ENCODE measurements around the gene SPRN.

The SPRN gene

DNA sequence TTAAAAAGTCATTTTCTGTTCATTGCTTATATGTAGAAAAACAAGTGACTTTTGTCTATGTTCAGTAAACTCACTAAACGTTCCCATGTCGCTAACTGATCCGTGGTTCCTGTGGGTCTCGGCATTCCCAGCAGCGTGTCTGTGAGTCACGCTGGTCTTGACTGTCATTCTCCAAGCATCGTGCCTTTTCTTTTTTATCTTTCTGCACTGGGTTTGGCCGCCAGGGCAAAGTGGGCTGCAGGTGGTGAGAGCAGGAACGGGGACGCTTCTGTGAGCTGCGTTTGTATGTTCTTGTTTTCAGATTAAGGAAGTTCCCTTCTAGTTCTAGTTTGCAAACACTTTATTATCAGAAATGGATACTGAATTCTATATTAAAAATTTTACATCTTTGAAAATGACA is 22.6 kb upstream of the SPRN start:
- H3K4me1 ChIP-seq (ENCODE audit: control insufficient read depth in 1 of 2, insufficient read depth in 1 of 2, low read depth in 1 of 2, low read length in 1 of 2) = peaks cover 0 to 4% of the 10 kb centered on the region in 2 experiments
- H3K27me3 ChIP-seq = peaks cover 5% of the 10 kb centered on the region
- H3K4me3 ChIP-seq (ENCODE audit: low read depth in 1 of 2, low read length in 1 of 2) = no peak overlapping the region
- TF ChIP-seq, protein P1, sequence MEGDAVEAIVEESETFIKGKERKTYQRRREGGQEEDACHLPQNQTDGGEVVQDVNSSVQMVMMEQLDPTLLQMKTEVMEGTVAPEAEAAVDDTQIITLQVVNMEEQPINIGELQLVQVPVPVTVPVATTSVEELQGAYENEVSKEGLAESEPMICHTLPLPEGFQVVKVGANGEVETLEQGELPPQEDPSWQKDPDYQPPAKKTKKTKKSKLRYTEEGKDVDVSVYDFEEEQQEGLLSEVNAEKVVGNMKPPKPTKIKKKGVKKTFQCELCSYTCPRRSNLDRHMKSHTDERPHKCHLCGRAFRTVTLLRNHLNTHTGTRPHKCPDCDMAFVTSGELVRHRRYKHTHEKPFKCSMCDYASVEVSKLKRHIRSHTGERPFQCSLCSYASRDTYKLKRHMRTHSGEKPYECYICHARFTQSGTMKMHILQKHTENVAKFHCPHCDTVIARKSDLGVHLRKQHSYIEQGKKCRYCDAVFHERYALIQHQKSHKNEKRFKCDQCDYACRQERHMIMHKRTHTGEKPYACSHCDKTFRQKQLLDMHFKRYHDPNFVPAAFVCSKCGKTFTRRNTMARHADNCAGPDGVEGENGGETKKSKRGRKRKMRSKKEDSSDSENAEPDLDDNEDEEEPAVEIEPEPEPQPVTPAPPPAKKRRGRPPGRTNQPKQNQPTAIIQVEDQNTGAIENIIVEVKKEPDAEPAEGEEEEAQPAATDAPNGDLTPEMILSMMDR (IDR thresholded peaks at IDR 0.05) = no peak
- no peak overlapping the region for H3K27ac ChIP-seq
- no peaks in the 10 kb centered on the region for H3K36me3 ChIP-seq
- H3K9me3 ChIP-seq = peaks cover 24% of the 10 kb centered on the region

DNA sequence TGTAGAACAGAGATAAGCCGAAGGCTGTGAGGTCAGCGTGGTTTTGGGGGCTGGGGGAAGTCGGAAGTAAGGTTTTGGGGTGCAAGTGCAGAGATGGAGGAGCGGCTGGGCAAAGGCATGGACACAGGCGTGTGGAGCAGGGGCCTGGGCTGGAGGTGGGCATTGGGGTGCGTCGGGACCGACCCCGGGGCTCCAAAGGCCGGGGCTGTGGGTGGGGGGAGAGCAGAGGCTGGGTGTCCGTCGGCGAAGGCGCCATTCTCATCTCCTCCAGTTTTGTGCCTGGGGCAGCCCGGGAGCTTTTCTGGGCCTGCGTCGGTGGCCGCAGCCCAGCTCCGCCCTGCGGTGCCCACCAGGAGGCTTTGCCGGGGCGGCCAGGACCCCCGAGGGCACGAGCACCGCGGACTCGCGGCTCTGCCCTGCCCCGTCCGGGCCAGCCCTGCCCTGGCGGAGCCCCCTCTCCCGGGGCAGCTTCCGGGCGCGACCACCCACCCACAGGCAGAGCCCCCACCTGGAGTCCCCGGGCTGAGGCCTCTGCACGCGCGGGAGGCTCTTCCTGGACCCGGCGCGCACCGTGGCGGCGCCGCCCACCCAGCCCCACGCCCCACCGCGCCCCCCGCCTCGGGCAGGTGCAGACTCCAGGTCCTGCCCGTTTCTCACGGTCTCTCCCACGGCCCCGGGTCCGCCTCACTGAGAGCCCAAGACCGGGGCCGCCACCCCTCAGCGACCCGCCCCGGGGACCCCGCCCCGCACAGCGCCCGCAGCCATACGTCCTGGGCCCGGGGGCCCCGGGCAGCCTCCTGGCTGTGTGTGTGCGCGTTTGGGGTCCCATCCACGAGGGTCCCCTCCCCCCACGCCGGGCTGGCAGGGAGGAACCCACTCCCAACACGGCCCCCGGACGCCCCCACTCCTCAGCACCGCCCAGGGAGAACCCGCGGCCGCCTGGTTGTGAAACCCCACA is 21.6 kb upstream of the SPRN start:
- TF ChIP-seq, protein P1 (IDR thresholded peaks at IDR 0.05) = no peak
- peaks cover 0 to 4% of the 10 kb centered on the region in 2 experiments for H3K4me1 ChIP-seq (ENCODE audit: control insufficient read depth in 1 of 2, insufficient read depth in 1 of 2, low read depth in 1 of 2, low read length in 1 of 2)
- H3K4me3 ChIP-seq (ENCODE audit: low read depth in 1 of 2, low read length in 1 of 2) = no peak overlapping the region
- H3K36me3 ChIP-seq = no peaks in the 10 kb centered on the region
- H3K9me3 ChIP-seq = peaks cover 24% of the 10 kb centered on the region
- peaks cover 5% of the 10 kb centered on the region for H3K27me3 ChIP-seq
- H3K27ac ChIP-seq = no peak overlapping the region

DNA sequence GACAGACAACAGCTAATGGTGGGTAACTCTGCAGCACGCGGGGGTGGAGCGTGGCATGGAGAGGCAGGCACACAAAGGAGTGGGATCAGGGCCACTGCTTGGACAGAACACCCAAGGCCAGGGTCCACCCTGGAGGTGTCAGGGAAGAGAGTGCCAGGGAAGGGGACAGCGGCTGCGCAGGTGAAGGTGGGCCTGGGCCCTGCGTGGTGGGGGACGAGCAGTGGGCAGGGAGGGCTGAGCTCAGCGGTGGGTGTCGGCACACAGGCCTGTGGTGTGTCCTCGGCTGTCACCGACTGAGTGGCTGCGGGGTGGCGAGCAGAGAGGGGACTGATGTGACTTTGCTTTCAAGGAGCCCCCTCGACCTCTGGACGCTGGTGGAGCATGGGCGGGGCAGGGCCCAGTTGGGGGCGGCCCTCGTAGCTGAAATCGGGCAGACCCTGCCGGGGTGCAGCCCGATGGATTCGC is 20.9 kb upstream of the SPRN start:
- TF ChIP-seq, protein P1 (IDR thresholded peaks at IDR 0.05) = no peak
- H3K27me3 ChIP-seq = peaks cover 5% of the 10 kb centered on the region
- no peak overlapping the region for H3K27ac ChIP-seq
- H3K36me3 ChIP-seq = no peaks in the 10 kb centered on the region
- peaks cover 0 to 4% of the 10 kb centered on the region in 2 experiments for H3K4me1 ChIP-seq (ENCODE audit: control insufficient read depth in 1 of 2, insufficient read depth in 1 of 2, low read depth in 1 of 2, low read length in 1 of 2)
- no peak overlapping the region for H3K4me3 ChIP-seq (ENCODE audit: low read depth in 1 of 2, low read length in 1 of 2)
- peaks cover 24% of the 10 kb centered on the region for H3K9me3 ChIP-seq

DNA sequence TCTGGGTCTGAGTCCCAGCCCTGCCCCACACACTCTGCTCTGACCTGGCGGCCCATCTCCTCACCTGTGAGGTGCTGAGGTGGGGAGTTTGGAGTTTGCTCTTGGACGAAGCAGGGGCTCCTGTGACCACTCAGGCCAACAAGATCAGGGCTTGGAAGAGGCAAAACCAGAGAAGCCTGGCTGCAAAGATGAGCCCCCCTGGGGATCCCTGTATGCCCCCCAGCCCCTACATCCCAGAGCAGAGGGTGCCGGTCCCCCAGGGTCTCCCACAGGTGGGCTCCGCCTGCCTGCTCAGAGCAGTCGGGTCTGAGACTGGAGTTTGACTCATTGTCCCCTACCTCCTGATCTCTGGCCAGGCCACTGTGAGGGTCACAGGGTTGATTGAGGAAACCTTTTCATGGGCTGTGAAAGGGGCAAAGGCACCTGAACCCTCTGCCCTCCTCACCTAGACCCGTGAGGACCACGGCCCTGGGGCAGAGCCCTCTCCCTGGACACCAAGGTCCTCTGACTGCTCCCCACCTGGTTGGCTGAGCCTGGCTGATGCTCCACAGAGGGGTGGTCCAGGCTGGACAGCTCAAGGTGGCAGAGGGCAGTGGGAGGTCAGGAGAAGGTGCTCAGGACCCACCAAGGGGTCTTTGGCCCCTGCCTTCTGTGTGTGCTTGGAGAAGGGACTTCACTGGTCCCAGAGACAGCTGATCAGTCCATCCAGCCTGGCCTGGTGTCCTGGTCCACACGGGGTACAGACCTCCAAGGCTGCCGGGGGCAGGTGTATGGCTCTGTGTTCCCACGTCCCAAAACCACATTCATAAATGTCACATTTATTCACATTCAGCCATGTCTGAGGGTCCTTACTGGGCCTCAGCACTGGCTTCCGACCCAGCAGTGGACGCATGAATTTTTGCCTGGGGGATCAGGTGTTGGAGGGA is 20.2 kb upstream of the SPRN start:
- Histone ChIP-seq H3K4me1 (ENCODE audit: control insufficient read depth in 1 of 2, insufficient read depth in 1 of 2, low read depth in 1 of 2, low read length in 1 of 2) (peaks cover 0 to 4% of the 10 kb centered on the region in 2 experiments), H3K27me3 (peaks cover 5% of the 10 kb centered on the region), H3K4me3 (ENCODE audit: low read depth in 1 of 2, low read length in 1 of 2) (no peak overlapping the region), H3K9me3 (peaks cover 24% of the 10 kb centered on the region), H3K27ac (no peak overlapping the region), H3K36me3 (no peaks in the 10 kb centered on the region)
- TF ChIP-seq, protein P1 (IDR thresholded peaks at IDR 0.05) = no peak
